ENCODE measurements around the gene OTUB2.

GRCh38 chr14:94022532-94023411 is 3.4 kb upstream of the OTUB2 start:
- no peak for TF ChIP-seq CTCF (IDR thresholded peaks at IDR 0.05; ENCODE audit: poor library complexity)
- TF ChIP-seq EZH2 (IDR thresholded peaks at IDR 0.05; ENCODE audit: borderline replicate concordance) = no peak
